K562 (cell line): Measurements from ENCODE around the gene DLG3. TPM values are rescaled to one million over a fixed set of nuclear protein-coding genes. Genes with fewer than 3 reads are reported as not detected.

Experiments
- ATAC-seq: fragments of 200-7000 bp; cut with Tn5 transposase; 3 replicates; pipeline ENCODE4 v1.9.1; 2020; ENCODE audit warnings: moderate library complexity
- BruUV-seq: library from RNA; stranded (reverse); fragments of 400-500 nt; replicated peaks from 2 replicates; lab custom pipeline; 2021; lab: Mats Ljungman, UMichigan
- CTCF ChIA-PET: fragments of 300-600 bp; formaldehyde crosslinking; extraction: SDS; loops from one replicate; lab custom pipeline; 2021; ENCODE audit warnings: low intra/inter-chr PET ratio; lab: Yijun Ruan, JAX
- POLR2A ChIA-PET: fragments of 300-600, 350-650 bp; sonication (Branson Sonifier 250); formaldehyde crosslinking; extraction: SDS; loops from one replicate; lab custom pipeline; 2021; ENCODE audit warnings: antibody characterized with exemption, inconsistent platforms; lab: Yijun Ruan, JAX
- DNase-seq, 4 experiments: peaks; one replicate each; pipeline versions ENCODE4 v3.0.0 to v3.0.0-alpha.2; 2011 to 2018; ENCODE audit warnings: low spot score in 3 of 4, mixed read lengths in 3 of 4; ENCODE audit errors: extremely low read depth in 1 of 4
- FAIRE-seq: peaks from 2 replicates; lab custom pipeline; 2011; peaks lifted over from hg19 to GRCh38; lab: Jason Lieb, UNC
- H2AFZ ChIP-seq: 2 replicates; pipeline ENCODE4 v1.6.0; 2011; ENCODE audit warnings: low read depth, low read length, control low read depth, inconsistent platforms
- H3K27ac ChIP-seq: fragments of 200-600 bp; 3 replicates; pipeline ENCODE4 v1.8.0; 2011; ENCODE audit warnings: low read depth, mild to moderate bottlenecking, control low read depth, inconsistent platforms, low read length, moderate library complexity, mixed read lengths; ENCODE audit errors: extremely low read depth
- H3K27me3 ChIP-seq, 2 experiments: fragments of 300-600 bp in 1 of 2; 2 replicates in 1 of 2; 3 replicates in 1 of 2; pipeline versions ENCODE4 v1.6.0 to v1.8.0; 2011; ENCODE audit warnings: inconsistent platforms in 2 of 2, low read length in 2 of 2, mild to moderate bottlenecking in 1 of 2, mixed read lengths in 1 of 2, moderate library complexity in 1 of 2; ENCODE audit not compliant: control insufficient read depth in 2 of 2, insufficient read depth in 2 of 2
- H3K36me3 ChIP-seq: fragments of 300-600 bp; 3 replicates; pipeline ENCODE4 v1.8.0; 2011; ENCODE audit warnings: mild to moderate bottlenecking, low read length, inconsistent platforms; ENCODE audit not compliant: control insufficient read depth, insufficient read depth
- H3K4me1 ChIP-seq, 2 experiments: fragments of 200-600 bp in 1 of 2; replicated peaks in 1 of 2; 2 replicates in 1 of 2; 3 replicates in 1 of 2; pipeline versions ENCODE4 v1.5.1 to v1.8.0; 2011; ENCODE audit warnings: inconsistent platforms in 2 of 2, low read length in 2 of 2, mild to moderate bottlenecking in 1 of 2, mixed read lengths in 1 of 2, moderate library complexity in 1 of 2; ENCODE audit not compliant: control insufficient read depth in 2 of 2, insufficient read depth in 2 of 2
- H3K4me2 ChIP-seq: 2 replicates; pipeline ENCODE4 v1.6.1; 2011; ENCODE audit warnings: low read length, control low read depth, inconsistent platforms, mixed read lengths; ENCODE audit not compliant: insufficient read depth
- H3K4me3 ChIP-seq: fragments of 200-600 bp; sonication (generic), shearing (Covaris generic); 2 replicates; pipeline ENCODE4 v1.5.1; 2016; ENCODE audit warnings: control low read depth, inconsistent platforms
- H3K79me2 ChIP-seq: fragments of 200-600 bp; 3 replicates; pipeline ENCODE4 v1.8.0; 2011; ENCODE audit warnings: low read length, inconsistent platforms; ENCODE audit not compliant: control insufficient read depth, insufficient read depth
- H3K9ac ChIP-seq, 2 experiments: 2 replicates each; pipeline versions ENCODE4 v1.6.0 to v1.6.1; 2011; ENCODE audit warnings: low read depth in 2 of 2, low read length in 2 of 2, control low read depth in 1 of 2, inconsistent platforms in 1 of 2, mild to moderate bottlenecking in 1 of 2, mixed read lengths in 1 of 2; ENCODE audit not compliant: insufficient read depth in 1 of 2
- H3K9me1 ChIP-seq: one replicate; pipeline ENCODE4 v1.6.0; 2011; ENCODE audit warnings: inconsistent platforms, mild to moderate bottlenecking, low read length, moderate library complexity; ENCODE audit not compliant: control insufficient read depth, insufficient read depth
- H3K9me3 ChIP-seq: replicated peaks from 2 replicates; pipeline ENCODE4 v1.5.1; 2011; ENCODE audit warnings: low read depth, low read length, inconsistent platforms; ENCODE audit not compliant: control insufficient read depth, insufficient read depth
- H4K20me1 ChIP-seq: replicated peaks from 2 replicates; pipeline ENCODE4 v1.6.1; 2011; ENCODE audit warnings: low read length, inconsistent platforms, mixed read lengths; ENCODE audit not compliant: control insufficient read depth, insufficient read depth
- ADNP ChIP-seq: fragments of 200-800 bp; sonication (Bioruptor generic); IDR thresholded peaks from 2 replicates; pipeline ENCODE4 v1.6.1; 2016; ENCODE audit warnings: missing genetic modification characterization, missing compliant biosample characterization
- CC2D1A ChIP-seq: fragments of 450-650 bp; IDR thresholded peaks from 2 replicates; pipeline ENCODE4 v1.6.1; 2017; ENCODE audit warnings: mild to moderate bottlenecking
- GABPA ChIP-seq: fragments of 200-800 bp; sonication (Bioruptor generic); conservative IDR thresholded peaks from 2 replicates; pipeline ENCODE4 v1.6.1; 2016; ENCODE audit warnings: low read depth, missing genetic modification characterization, missing compliant biosample characterization
- NFE2 ChIP-seq: IDR thresholded peaks from 2 replicates; pipeline ENCODE4 v1.6.1; 2014; ENCODE audit warnings: antibody characterized with exemption, low read depth
- RUNX1 ChIP-seq: sonication (generic); IDR thresholded peaks from 2 replicates; pipeline ENCODE4 v1.6.1; 2016; ENCODE audit warnings: antibody characterized with exemption, low read depth
- ZFP1 ChIP-seq: fragments of 450-650 bp; formaldehyde crosslinking; IDR thresholded peaks from 2 replicates; pipeline ENCODE4 v1.4.0; 2020; ENCODE audit warnings: mild to moderate bottlenecking, mixed read lengths
- ZNF431 ChIP-seq: sonication (generic); formaldehyde crosslinking; IDR thresholded peaks from 2 replicates; pipeline ENCODE4 v1.8.0; 2022; ENCODE audit warnings: mild to moderate bottlenecking, missing genetic modification reagents
- WGBS: fragments of 100-300 bp; shearing (Covaris generic); methylation state at CpG from one replicate; pipeline ENCODE4 v1.1.6; 2016; ENCODE audit warnings: low coverage, mixed read lengths; ENCODE audit not compliant: insufficient coverage; ENCODE audit errors: missing lambda C conversion rate; 5-methylcytosine and 5-hydroxymethylcytosine counted together
- in situ Hi-C: fragments of 300-500 bp; cut with MboI; formaldehyde crosslinking; loops from 4 replicates; pipeline ENCODE4 v1.15.0; 2018; ENCODE audit warnings: inconsistent platforms, mixed read lengths
- intact Hi-C: fragments of 100-400 bp; cut with micrococcal nuclease; formaldehyde crosslinking; loops from 2 replicates; pipeline ENCODE4 v1.14.2; 2022
- polyA plus RNA-seq, 8 experiments: library from polyadenylated mRNA; depleted of rRNA in 4 of 8; stranded (reverse) in 5 of 8; unstranded in 3 of 8; fragments of >200 nt; fragmentation: Nextera tagmentation in 2 of 8; fragmentation: Illumina TruSeq in 1 of 8; extraction: Ambion mirVana in 2 of 8; extraction: Trizol in 1 of 8; gene quantifications; 2 replicates each; pipeline versions ENCODE4 v1.2.1 to v1.2.3, GENCODE V29; 2011 to 2014; ENCODE audit warnings: inconsistent platforms in 1 of 8, missing spikeins in 1 of 8
- total RNA-seq, 7 experiments: library from RNA; depleted of rRNA in 6 of 7; stranded (reverse); fragments of >200 nt in 6 of 7; fragmentation: Illumina TruSeq in 2 of 7; extraction: Trizol in 2 of 7; gene quantifications; 2 replicates each; pipeline versions ENCODE4 v1.2.1 to v1.2.3, GENCODE V29; 2011 to 2021; ENCODE audit warnings: low replicate concordance in 1 of 7
- TF ChIP-seq, protein P1 (sequence below): fragments of 450-650 bp; IDR thresholded peaks from 2 replicates; pipeline ENCODE4 v1.7.1; 2018; ENCODE audit warnings: mild to moderate bottlenecking, low read depth; ENCODE audit not compliant: partially characterized antibody
- TF ChIP-seq, protein P2 (sequence below): sonication (generic); formaldehyde crosslinking; IDR thresholded peaks from 2 replicates; pipeline ENCODE4 v1.8.0; 2022; ENCODE audit warnings: mild to moderate bottlenecking, missing genetic modification reagents, borderline replicate concordance
- TF ChIP-seq, protein P3 (sequence below): sonication (generic); formaldehyde crosslinking; IDR thresholded peaks from 2 replicates; pipeline ENCODE4 v1.9.0; 2022; ENCODE audit warnings: mild to moderate bottlenecking, missing genetic modification reagents

Gene DLG3
- total and polyA plus RNA-seq, 9 of the 15 experiments (the other 6 are each of a cell fraction or from before 2014, with no cell fraction given), result 3.1 to 15.7 (median 8.8) TPM

DNA sequence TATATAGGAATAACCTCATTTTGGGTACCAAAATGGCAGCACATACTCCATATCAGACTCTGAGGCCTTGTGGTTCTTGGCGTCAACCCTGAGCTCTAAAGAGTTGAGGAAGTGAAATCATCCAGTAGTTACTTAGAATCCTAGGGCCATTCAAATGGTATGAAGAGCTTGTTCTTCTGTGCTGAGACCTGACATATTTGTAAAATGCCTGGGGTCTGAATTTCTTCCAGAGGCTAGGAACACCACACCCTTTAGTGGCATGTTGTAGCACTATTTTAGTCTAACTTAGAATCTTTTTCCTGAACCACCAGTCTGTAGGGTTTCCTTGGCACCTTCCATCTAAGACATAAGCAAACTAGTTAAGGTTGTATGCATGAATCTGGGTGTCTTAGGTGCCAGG lies 39.6 kb upstream of the DLG3 start (continued):
- TF ChIP-seq ZNF431 (CRISPR knock-in tag), result no peak

DNA sequence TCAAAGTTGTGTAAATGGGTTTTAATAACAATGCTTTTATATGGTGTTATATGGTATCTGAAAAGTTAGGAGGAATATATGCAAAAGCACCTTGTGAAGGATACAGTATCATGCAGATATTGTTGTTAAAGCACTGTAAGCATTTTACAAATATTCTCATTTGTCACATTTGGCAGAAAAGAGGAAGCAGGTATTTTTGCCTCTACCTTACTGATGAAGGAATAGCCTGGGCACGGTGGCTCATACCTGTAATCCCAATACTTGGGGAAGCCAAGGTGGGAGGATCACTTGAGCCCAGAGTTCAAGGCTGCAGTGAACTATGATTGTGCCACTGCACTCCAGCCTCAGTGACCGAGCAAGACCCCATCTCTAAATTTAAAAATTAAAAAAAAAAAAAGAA lies 33.7 kb upstream of the DLG3 start:
- POLR2A ChIA-PET, result no interaction called here
- no peak for DNase-seq
- intact Hi-C loops, result no loop called here
- no peaks in the 10 kb centered on the region for H3K27me3 ChIP-seq
- no peaks in the 10 kb centered on the region for H3K9me3 ChIP-seq
- no peak overlapping the region for H3K4me2 ChIP-seq
- no peak overlapping the region for H2AFZ ChIP-seq
- no peaks in the 10 kb centered on the region for H3K4me1 ChIP-seq
- no peak for TF ChIP-seq ZFP1
- no peak for TF ChIP-seq NFE2
- TF ChIP-seq, protein P1, sequence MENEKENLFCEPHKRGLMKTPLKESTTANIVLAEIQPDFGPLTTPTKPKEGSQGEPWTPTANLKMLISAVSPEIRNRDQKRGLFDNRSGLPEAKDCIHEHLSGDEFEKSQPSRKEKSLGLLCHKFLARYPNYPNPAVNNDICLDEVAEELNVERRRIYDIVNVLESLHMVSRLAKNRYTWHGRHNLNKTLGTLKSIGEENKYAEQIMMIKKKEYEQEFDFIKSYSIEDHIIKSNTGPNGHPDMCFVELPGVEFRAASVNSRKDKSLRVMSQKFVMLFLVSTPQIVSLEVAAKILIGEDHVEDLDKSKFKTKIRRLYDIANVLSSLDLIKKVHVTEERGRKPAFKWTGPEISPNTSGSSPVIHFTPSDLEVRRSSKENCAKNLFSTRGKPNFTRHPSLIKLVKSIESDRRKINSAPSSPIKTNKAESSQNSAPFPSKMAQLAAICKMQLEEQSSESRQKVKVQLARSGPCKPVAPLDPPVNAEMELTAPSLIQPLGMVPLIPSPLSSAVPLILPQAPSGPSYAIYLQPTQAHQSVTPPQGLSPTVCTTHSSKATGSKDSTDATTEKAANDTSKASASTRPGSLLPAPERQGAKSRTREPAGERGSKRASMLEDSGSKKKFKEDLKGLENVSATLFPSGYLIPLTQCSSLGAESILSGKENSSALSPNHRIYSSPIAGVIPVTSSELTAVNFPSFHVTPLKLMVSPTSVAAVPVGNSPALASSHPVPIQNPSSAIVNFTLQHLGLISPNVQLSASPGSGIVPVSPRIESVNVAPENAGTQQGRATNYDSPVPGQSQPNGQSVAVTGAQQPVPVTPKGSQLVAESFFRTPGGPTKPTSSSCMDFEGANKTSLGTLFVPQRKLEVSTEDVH, result no peak
- TF ChIP-seq ADNP (tag), result no peak
- TF ChIP-seq, protein P2, sequence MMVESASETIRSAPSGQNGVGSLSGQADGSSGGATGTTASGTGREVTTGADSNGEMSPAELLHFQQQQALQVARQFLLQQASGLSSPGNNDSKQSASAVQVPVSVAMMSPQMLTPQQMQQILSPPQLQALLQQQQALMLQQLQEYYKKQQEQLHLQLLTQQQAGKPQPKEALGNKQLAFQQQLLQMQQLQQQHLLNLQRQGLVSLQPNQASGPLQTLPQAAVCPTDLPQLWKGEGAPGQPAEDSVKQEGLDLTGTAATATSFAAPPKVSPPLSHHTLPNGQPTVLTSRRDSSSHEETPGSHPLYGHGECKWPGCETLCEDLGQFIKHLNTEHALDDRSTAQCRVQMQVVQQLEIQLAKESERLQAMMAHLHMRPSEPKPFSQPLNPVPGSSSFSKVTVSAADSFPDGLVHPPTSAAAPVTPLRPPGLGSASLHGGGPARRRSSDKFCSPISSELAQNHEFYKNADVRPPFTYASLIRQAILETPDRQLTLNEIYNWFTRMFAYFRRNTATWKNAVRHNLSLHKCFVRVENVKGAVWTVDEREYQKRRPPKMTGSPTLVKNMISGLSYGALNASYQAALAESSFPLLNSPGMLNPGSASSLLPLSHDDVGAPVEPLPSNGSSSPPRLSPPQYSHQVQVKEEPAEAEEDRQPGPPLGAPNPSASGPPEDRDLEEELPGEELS (CRISPR knock-in tag), result no peak
- no peak for TF ChIP-seq GABPA
- no peak for TF ChIP-seq RUNX1
- TF ChIP-seq CC2D1A, result no peak
- TF ChIP-seq, protein P3, sequence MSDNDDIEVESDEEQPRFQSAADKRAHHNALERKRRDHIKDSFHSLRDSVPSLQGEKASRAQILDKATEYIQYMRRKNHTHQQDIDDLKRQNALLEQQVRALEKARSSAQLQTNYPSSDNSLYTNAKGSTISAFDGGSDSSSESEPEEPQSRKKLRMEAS, result no peak
- TF ChIP-seq, all 486 proteins: peak for 0
- CTCF ChIA-PET, result no interaction called here
- no TSS peak for BruUV-seq
- 88% methylated on average over 2 of the region's 2 CpGs for WGBS
- peaks cover 33% of the 10 kb centered on the region for H3K36me3 ChIP-seq
- no peaks in the 10 kb centered on the region for H3K79me2 ChIP-seq
- in situ Hi-C loops, result no loop called here
- H3K9ac ChIP-seq, result no peak overlapping the region
- FAIRE-seq (no peak), ATAC-seq (no peak)
- H3K27ac ChIP-seq, result no peak overlapping the region
- no peak overlapping the region for H3K4me3 ChIP-seq
- no peaks in the 10 kb centered on the region for H4K20me1 ChIP-seq
- no peaks in the 10 kb centered on the region for H3K9me1 ChIP-seq
